ENCODE results near the gene SCAPER. TPM values are rescaled to one million over a fixed set of nuclear protein-coding genes. Genes with fewer than 3 reads are reported as not detected.
"Not testable (repeated sequence)": the region's sequence is repeated elsewhere in the genome, so short reads cannot be mapped to it uniquely, and the experiment has no call there.

SCAPER gene
- polyA plus RNA-seq, 3 donors, result 24.0 to 28.2 (median 25.3) TPM

GRCh38 chr15:76328106-76328696, 576.9 kb downstream of the SCAPER start:
- no peak for DNase-seq

GRCh38 chr15:76327191-76328105, 577.7 kb downstream of the SCAPER start:
- DNase-seq, result no peak

- no peak for DNase-seq
Observed at GRCh38 chr15:76325704-76326103, 579.4 kb downstream of the SCAPER start.

- no peak for DNase-seq
Observed at GRCh38 chr15:76324066-76324465, 581.1 kb downstream of the SCAPER start.

- DNase-seq, result no peak
Observed at GRCh38 chr15:76321602-76322001, 583.5 kb downstream of the SCAPER start.

- DNase-seq, result no peak
Observed at GRCh38 chr15:76321171-76321570, 584.0 kb downstream of the SCAPER start.

- DNase-seq, result no peak
Observed at GRCh38 chr15:76320012-76320411, 585.1 kb downstream of the SCAPER start.

GRCh38 chr15:76313731-76314130, 591.4 kb downstream of the SCAPER start:
- no peak for DNase-seq

GRCh38 chr15:76313175-76313567, 592.0 kb downstream of the SCAPER start:
- DNase-seq, result not testable (repeated sequence)

GRCh38 chr15:76312540-76313174, 592.5 kb downstream of the SCAPER start:
- no peak for DNase-seq

- DNase-seq, result peak; percentile 96
Observed at GRCh38 chr15:76311100-76311953, 593.8 kb downstream of the SCAPER start, which contains the start of gene ETFA. ETFA (minus strand) TSS chr15:76311469; CDS start chr15:76311388, 81 bp downstream.

GRCh38 chr15:76310475-76311099, 594.6 kb downstream of the SCAPER start:
- DNase-seq, result no peak

- no peak for DNase-seq
Observed at GRCh38 chr15:76309601-76310330, 595.4 kb downstream of the SCAPER start.

GRCh38 chr15:76303909-76304308, 601.2 kb downstream of the SCAPER start:
- DNase-seq, result no peak

GRCh38 chr15:76299786-76300185, 605.4 kb downstream of the SCAPER start:
- no peak for DNase-seq

GRCh38 chr15:76298986-76299385, 606.2 kb downstream of the SCAPER start:
- DNase-seq, result no peak

GRCh38 chr15:76297951-76298350, 607.2 kb downstream of the SCAPER start:
- not testable (repeated sequence) for DNase-seq

Measured in renal pelvis (tissue), 4 donors.